Transverse colon (tissue), 4 donors: ENCODE results near the gene GABRB3. TPM values are rescaled to one million over a fixed set of nuclear protein-coding genes. Genes with fewer than 3 reads are reported as not detected.

Experiments used
- DNase-seq: peaks from one replicate; pipeline ENCODE4 v3.0.0-alpha.2; 2019
- H3K27ac ChIP-seq, 4 donors: fragments of 200-600 bp; sonication (generic); 2 replicates each; pipeline ENCODE4 v1.5.1; 2016 to 2018; ENCODE audit warnings: inconsistent platforms in 4 of 4
- H3K27me3 ChIP-seq: fragments of 200-600 bp; sonication (generic); 2 replicates; pipeline ENCODE4 v1.5.1; 2017; ENCODE audit warnings: inconsistent platforms
- H3K36me3 ChIP-seq, 4 donors: fragments of 200-600 bp; sonication (generic); 2 replicates each; pipeline ENCODE4 v1.5.1; 2017 to 2019; ENCODE audit warnings: inconsistent platforms in 4 of 4
- H3K4me1 ChIP-seq, 4 donors: fragments of 200-600 bp; sonication (generic); 2 replicates each; pipeline ENCODE4 v1.5.1; 2017 to 2020; ENCODE audit warnings: inconsistent platforms in 4 of 4
- H3K4me3 ChIP-seq, 4 donors: fragments of 200-600 bp; sonication (generic); 1 replicate in 1 of 4; 2 replicates in 3 of 4; pipeline versions ENCODE4 v1.5.1 to v1.6.1; 2017 to 2019; ENCODE audit warnings: inconsistent platforms in 4 of 4
- H3K9me3 ChIP-seq, 2 donors: fragments of 200-600 bp; sonication (generic); 2 replicates each; pipeline ENCODE4 v1.5.1; 2017 to 2019; ENCODE audit warnings: inconsistent platforms in 2 of 2
- EP300 ChIP-seq: sonication (generic); formaldehyde crosslinking; IDR thresholded peaks from one replicate; pipeline ENCODE4 v1.6.1; 2017; ENCODE audit warnings: antibody characterized with exemption, low read depth
- POLR2A ChIP-seq: fragments of 450-650 bp; IDR thresholded peaks from one replicate; pipeline ENCODE4 v1.6.1; 2016; ENCODE audit warnings: antibody characterized with exemption, mild to moderate bottlenecking, moderate library complexity
- POLR2AphosphoS5 ChIP-seq, 3 donors: sonication (generic); formaldehyde crosslinking; IDR thresholded peaks; one replicate each; pipeline ENCODE4 v1.6.1; 2016; ENCODE audit warnings: antibody characterized with exemption in 3 of 3
- WGBS, 2 donors: methylation state at CpG; one replicate each; pipeline ENCODE4 v1.1.5; 2018; ENCODE audit warnings: low coverage in 1 of 2; 5-methylcytosine and 5-hydroxymethylcytosine counted together
- in situ Hi-C, 4 donors: fragments of 200-750 bp; cut with MboI; loops; one replicate each; pipeline versions ENCODE4 v1.15.0 to v1.15.1; 2017; ENCODE audit warnings: low sequenced_read_pairs in 3 of 4, low pct_ligation_motif_present in 1 of 4, low pct_unique_long_range_greater_than_20kb in 1 of 4
- intact Hi-C: fragments of 100-400 bp; cut with DNase I; formaldehyde crosslinking; loops from one replicate; pipeline ENCODE4 v1.15.1; 2023; ENCODE audit warnings: low total_unique reads
- total RNA-seq, 4 donors: library from RNA; depleted of rRNA; stranded (reverse); fragments of >200 nt; gene quantifications; one replicate each; pipeline ENCODE4 v1.1.0, GENCODE V29; 2016
- TF ChIP-seq, protein P1 (sequence below), 5 experiments: fragments of 200-600 bp in 3 of 5; fragments of 450-650 bp in 2 of 5; sonication (generic) in 3 of 5; IDR thresholded peaks; 1 replicate in 2 of 5; 2 replicates in 3 of 5; pipeline ENCODE4 v1.5.1; 2016 to 2017; ENCODE audit warnings: antibody characterized with exemption in 5 of 5, inconsistent platforms in 3 of 5, mild to moderate bottlenecking in 2 of 5, moderate library complexity in 1 of 5

Gene GABRB3
- total RNA-seq, 4 donors from 2014 or later, result 0.20 to 3.8 (median 1.2) TPM

DNA sequence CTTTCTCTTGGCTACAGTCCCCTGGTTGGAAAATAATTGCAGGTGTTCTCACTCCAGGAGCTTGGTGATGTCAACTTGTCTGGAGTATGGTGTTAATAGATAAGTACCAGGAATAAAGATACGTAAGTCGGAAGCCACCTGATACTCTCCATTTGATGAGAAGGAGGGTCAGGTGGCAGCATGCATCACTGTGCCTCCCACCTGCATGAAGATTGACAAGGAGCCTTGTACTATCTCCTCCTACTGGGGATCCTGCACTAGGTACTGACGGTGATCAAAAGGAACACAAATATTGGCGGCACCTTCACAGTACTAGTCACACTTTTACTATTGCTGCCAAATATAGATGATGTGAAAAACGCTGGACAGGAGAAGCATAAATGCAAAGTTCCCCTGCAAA, 32.6 kb upstream of the GABRB3 start:
- H3K4me3 ChIP-seq, result no peak overlapping the region
- WGBS, 2 donors, result 77 to 82% methylated on average over 5 of the region's 5 CpGs
- in situ Hi-C loops, result no loop called here
- intact Hi-C loops, result no loop called here
- no peaks in the 10 kb centered on the region for H3K4me1 ChIP-seq
- no peaks in the 10 kb centered on the region for H3K27me3 ChIP-seq
- TF ChIP-seq EP300 (no peak), POLR2A (no peak), POLR2AphosphoS5 (IDR thresholded peaks at IDR 0.05) (no peak)
- TF ChIP-seq, protein P1, sequence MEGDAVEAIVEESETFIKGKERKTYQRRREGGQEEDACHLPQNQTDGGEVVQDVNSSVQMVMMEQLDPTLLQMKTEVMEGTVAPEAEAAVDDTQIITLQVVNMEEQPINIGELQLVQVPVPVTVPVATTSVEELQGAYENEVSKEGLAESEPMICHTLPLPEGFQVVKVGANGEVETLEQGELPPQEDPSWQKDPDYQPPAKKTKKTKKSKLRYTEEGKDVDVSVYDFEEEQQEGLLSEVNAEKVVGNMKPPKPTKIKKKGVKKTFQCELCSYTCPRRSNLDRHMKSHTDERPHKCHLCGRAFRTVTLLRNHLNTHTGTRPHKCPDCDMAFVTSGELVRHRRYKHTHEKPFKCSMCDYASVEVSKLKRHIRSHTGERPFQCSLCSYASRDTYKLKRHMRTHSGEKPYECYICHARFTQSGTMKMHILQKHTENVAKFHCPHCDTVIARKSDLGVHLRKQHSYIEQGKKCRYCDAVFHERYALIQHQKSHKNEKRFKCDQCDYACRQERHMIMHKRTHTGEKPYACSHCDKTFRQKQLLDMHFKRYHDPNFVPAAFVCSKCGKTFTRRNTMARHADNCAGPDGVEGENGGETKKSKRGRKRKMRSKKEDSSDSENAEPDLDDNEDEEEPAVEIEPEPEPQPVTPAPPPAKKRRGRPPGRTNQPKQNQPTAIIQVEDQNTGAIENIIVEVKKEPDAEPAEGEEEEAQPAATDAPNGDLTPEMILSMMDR (IDR thresholded peaks at IDR 0.05), result no peak
- no peak for DNase-seq
- no peaks in the 10 kb centered on the region for H3K36me3 ChIP-seq
- no peaks in the 10 kb centered on the region for H3K9me3 ChIP-seq
- H3K27ac ChIP-seq, result no peak overlapping the region

DNA sequence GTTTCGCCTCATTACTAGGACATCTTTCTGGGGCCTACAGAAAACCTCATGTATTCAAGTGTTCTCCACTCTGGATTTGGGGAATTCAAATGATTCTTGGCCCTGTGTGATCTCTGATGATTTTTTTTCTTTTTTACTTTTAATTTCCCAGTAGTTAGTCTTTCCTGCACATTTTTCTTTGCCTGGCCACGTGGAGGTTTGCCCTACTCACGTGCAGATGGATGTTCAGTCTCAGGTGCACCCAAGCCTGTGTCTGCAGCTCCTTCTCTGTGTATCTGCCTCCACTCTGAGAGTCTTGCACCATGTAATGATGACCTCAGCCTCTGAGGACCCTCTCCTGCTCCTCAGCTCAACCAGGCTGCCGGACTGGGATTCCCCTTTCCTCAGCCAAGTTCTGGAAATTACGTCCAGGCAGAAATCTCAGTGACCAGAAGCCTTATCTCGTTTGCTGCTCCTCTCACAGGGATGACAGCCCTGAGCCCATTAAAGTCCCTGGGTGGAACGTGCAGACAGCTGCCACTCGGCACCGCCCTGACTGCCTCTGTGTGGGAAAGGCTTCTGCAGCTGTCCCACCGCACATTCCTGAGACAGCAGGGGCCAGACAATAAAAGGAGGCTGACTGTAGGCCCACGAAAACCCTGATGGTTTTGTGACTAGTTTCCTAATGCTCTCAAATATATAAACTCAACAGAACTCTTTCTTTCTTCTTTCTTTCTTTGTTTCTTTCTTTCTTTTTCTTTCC, 31.4 kb upstream of the GABRB3 start:
- 64% methylated on average over 5 to 11 of the region's 11 CpGs for WGBS, 2 donors

DNA sequence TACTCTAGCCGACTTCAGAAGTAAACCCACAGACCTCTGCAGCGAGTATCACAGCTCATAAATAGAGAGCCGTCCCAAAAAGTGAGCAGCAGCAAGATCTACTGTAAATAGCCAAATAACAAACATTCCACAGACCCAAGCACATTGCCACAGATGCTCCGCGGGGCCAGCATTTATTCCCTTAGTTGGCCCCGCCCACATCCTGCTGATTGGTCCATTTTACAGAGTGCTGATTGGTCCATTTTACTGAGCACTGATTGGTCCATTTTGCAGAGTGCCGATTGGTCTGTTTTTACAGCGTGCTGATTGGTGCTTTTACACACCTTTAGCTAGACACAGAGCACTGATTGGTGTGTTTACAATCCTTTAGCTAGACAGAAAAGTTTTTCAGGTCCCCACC, 17.3 kb upstream of the GABRB3 start:
- intact Hi-C loops, result no loop called here
- no peaks in the 10 kb centered on the region for H3K27me3 ChIP-seq
- 68 to 84% methylated on average over 5 to 8 of the region's 8 CpGs for WGBS, 2 donors
- TF ChIP-seq EP300 (no peak), POLR2A (no peak), POLR2AphosphoS5 (IDR thresholded peaks at IDR 0.05) (no peak)
- TF ChIP-seq, protein P1 (IDR thresholded peaks at IDR 0.05), result no peak
- DNase-seq, result no peak
- no peak overlapping the region for H3K27ac ChIP-seq
- H3K9me3 ChIP-seq, result peaks cover 0 to 13% of the 10 kb centered on the region in 2 donors
- in situ Hi-C loops, result no loop called here
- H3K4me3 ChIP-seq, result no peak overlapping the region
- H3K4me1 ChIP-seq, result no peaks in the 10 kb centered on the region
- no peaks in the 10 kb centered on the region for H3K36me3 ChIP-seq

More for the DNA sequence above, 31.4 kb upstream of the GABRB3 start:
- H3K27ac ChIP-seq, result no peak overlapping the region
- DNase-seq, result no peak
- no peaks in the 10 kb centered on the region for H3K27me3 ChIP-seq
- intact Hi-C loops, result no loop called here
- no peaks in the 10 kb centered on the region for H3K36me3 ChIP-seq
- TF ChIP-seq POLR2A, result no peak
- no peak for TF ChIP-seq POLR2AphosphoS5 (IDR thresholded peaks at IDR 0.05)
- TF ChIP-seq, protein P1 (IDR thresholded peaks at IDR 0.05), result no peak
- TF ChIP-seq EP300, result no peak
- H3K9me3 ChIP-seq, result no peaks in the 10 kb centered on the region
- H3K4me3 ChIP-seq, result no peak overlapping the region
- in situ Hi-C loops, result no loop called here
- H3K4me1 ChIP-seq, result no peaks in the 10 kb centered on the region

- Histone ChIP-seq H3K27me3 (no peaks in the 10 kb centered on the region), H3K4me3 (no peak overlapping the region), H3K36me3 (no peaks in the 10 kb centered on the region), H3K4me1 (no peaks in the 10 kb centered on the region), H3K9me3 (no peaks in the 10 kb centered on the region), H3K27ac (no peak overlapping the region)
- TF ChIP-seq EP300 (no peak), POLR2A (no peak), POLR2AphosphoS5 (IDR thresholded peaks at IDR 0.05) (no peak)
- TF ChIP-seq, protein P1 (IDR thresholded peaks at IDR 0.05), result no peak
- 70 to 71% methylated on average over 13 to 23 of the region's 24 CpGs for WGBS, 2 donors
- in situ Hi-C loops, result no loop called here
- DNase-seq, result no peak
- intact Hi-C loops, result no loop called here
Observed at GRCh38 chr15:26781816-26782215, 8.9 kb upstream of the GABRB3 start.
